PC-9 (cell line): ENCODE measurements around the gene COQ9.

Experiments used
- EZH2 ChIP-seq: fragments of 200-600 bp; sonication (generic); IDR thresholded peaks from 2 replicates; pipeline ENCODE4 v1.8.0; 2017; ENCODE audit warnings: antibody characterized with exemption, low read depth
- TF ChIP-seq, protein P1 (sequence below): fragments of 200-600 bp; sonication (generic); conservative IDR thresholded peaks from 2 replicates; pipeline ENCODE4 v1.6.1; 2017; ENCODE audit warnings: mixed run types, antibody characterized with exemption, mild to moderate bottlenecking, moderate library complexity

DNA sequence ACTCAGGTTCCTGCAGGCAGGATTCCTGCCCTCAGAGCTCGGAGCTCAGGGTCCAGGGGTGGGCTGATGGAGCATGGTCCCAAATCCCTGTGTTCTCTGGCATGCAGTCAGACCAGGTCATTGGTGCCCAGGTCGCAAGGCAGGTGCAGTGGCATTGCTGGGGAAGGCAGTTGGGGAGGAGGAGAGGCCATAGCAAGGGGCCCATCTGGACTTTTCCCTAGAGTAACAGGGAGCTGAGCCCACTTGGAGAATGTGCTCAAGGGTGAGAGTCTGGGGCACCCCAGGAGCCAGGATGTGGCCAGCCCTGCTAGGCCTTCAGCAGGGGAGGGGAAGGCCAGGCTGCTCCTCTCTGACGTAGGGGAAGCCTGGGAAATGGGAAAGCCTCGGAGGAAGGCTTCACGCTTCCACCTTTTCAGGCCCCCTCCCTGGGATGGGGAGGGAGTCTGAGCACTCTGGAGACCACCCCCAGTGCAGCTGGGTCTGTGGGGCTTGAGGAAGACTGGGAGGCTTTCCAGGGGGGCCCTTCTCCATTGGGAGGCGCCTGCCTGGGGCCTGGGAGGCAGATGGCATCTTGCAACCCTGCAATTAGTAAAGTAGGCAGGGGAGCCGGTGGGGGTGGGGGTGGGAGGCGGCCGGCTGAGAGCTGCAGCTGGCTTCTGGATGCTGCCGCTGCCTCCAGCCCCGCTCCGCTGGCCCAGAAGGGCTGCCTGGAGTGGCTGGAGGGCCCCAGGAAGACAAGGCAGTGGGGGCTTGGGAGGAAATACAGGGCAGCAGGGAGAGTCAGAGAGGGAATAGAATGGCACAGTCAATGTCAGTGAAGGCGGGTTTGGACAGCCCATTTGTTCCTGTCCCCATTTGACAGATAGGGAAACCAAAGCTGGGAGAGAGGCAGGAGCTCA lies 60.1 kb downstream of the COQ9 start:
- TF ChIP-seq, protein P1, sequence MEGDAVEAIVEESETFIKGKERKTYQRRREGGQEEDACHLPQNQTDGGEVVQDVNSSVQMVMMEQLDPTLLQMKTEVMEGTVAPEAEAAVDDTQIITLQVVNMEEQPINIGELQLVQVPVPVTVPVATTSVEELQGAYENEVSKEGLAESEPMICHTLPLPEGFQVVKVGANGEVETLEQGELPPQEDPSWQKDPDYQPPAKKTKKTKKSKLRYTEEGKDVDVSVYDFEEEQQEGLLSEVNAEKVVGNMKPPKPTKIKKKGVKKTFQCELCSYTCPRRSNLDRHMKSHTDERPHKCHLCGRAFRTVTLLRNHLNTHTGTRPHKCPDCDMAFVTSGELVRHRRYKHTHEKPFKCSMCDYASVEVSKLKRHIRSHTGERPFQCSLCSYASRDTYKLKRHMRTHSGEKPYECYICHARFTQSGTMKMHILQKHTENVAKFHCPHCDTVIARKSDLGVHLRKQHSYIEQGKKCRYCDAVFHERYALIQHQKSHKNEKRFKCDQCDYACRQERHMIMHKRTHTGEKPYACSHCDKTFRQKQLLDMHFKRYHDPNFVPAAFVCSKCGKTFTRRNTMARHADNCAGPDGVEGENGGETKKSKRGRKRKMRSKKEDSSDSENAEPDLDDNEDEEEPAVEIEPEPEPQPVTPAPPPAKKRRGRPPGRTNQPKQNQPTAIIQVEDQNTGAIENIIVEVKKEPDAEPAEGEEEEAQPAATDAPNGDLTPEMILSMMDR: no peak
- no peak for TF ChIP-seq EZH2
